Fibroblast of skin of scalp (primary cell): ENCODE results near the gene MB21D2.

ENCODE experiments used
- DNase-seq: peaks from one replicate; pipeline ENCODE4 v3.0.0-alpha.2; 2013

Gene MB21D2

GRCh38 chr3:192831801-192832347, 85.8 kb downstream of the MB21D2 start:
- DNase-seq, result no peak

GRCh38 chr3:192831111-192831644, 86.5 kb downstream of the MB21D2 start:
- peak; percentile 92 for DNase-seq

GRCh38 chr3:192830291-192831110, 87.2 kb downstream of the MB21D2 start:
- no peak for DNase-seq

- DNase-seq, result no peak
Measured at GRCh38 chr3:192827863-192828594, 89.6 kb downstream of the MB21D2 start.

GRCh38 chr3:192827208-192827607, 90.4 kb downstream of the MB21D2 start:
- no peak for DNase-seq

- no peak for DNase-seq
Measured at GRCh38 chr3:192826214-192827006, 91.2 kb downstream of the MB21D2 start.

GRCh38 chr3:192825657-192826200, 91.9 kb downstream of the MB21D2 start:
- no peak for DNase-seq

- peak; percentile 47 for DNase-seq
Measured at GRCh38 chr3:192825216-192825615, 92.4 kb downstream of the MB21D2 start.

GRCh38 chr3:192824313-192824712, 93.3 kb downstream of the MB21D2 start:
- no peak for DNase-seq

- DNase-seq, result no peak
Measured at GRCh38 chr3:192821161-192821560, 96.5 kb downstream of the MB21D2 start.

- DNase-seq, result no peak
Measured at GRCh38 chr3:192820161-192820560, 97.5 kb downstream of the MB21D2 start.

- DNase-seq, result peak; percentile 69
Measured at GRCh38 chr3:192819001-192819569, 98.6 kb downstream of the MB21D2 start.

- no peak for DNase-seq
Measured at GRCh38 chr3:192818126-192818525, 99.5 kb downstream of the MB21D2 start.

- DNase-seq, result no peak
Measured at GRCh38 chr3:192817506-192817905, 100.2 kb downstream of the MB21D2 start.

- peak; percentile 37 for DNase-seq
Measured at GRCh38 chr3:192817053-192817452, 100.6 kb downstream of the MB21D2 start.

GRCh38 chr3:192816351-192816750, 101.3 kb downstream of the MB21D2 start:
- peak; percentile 69 for DNase-seq

- DNase-seq, result peak; percentile 66
Measured at GRCh38 chr3:192812743-192813383, 104.8 kb downstream of the MB21D2 start.

- DNase-seq, result no peak
Measured at GRCh38 chr3:192805711-192806110, 111.9 kb downstream of the MB21D2 start.

GRCh38 chr3:192804502-192804901, 113.2 kb downstream of the MB21D2 start:
- no peak for DNase-seq

GRCh38 chr3:192802957-192803899, 114.4 kb downstream of the MB21D2 start:
- peak; percentile 39 for DNase-seq
